Thymus (tissue), 11 donors: Measurements from ENCODE around the gene GPR137C. TPM values are rescaled to one million over a fixed set of nuclear protein-coding genes. Genes with fewer than 3 reads are reported as not detected.

Experiments used
- DNase-seq, 9 donors: peaks; one replicate each; pipeline ENCODE4 v3.0.0-alpha.2; 2013; ENCODE audit warnings: low spot score in 9 of 9, low read depth in 6 of 9, missing footprints in 1 of 9
- H3K27ac ChIP-seq, 2 donors: one replicate each; pipeline ENCODE4 v1.5.1; 2013; ENCODE audit warnings: control low read depth in 1 of 2, low read depth in 1 of 2, low read length in 1 of 2, mild to moderate bottlenecking in 1 of 2, moderate library complexity in 1 of 2
- H3K27me3 ChIP-seq, 2 donors: one replicate each; pipeline ENCODE4 v1.5.1; 2013; ENCODE audit warnings: low read length in 1 of 2; ENCODE audit not compliant: control insufficient read depth in 2 of 2, insufficient read depth in 1 of 2
- H3K36me3 ChIP-seq, 2 donors: one replicate each; pipeline ENCODE4 v1.5.1; 2013; ENCODE audit warnings: low read length in 1 of 2, mild to moderate bottlenecking in 1 of 2, moderate library complexity in 1 of 2; ENCODE audit not compliant: control insufficient read depth in 2 of 2, insufficient read depth in 2 of 2
- H3K4me1 ChIP-seq, 2 donors: one replicate each; pipeline ENCODE4 v1.5.1; 2013; ENCODE audit warnings: low read length in 2 of 2; ENCODE audit not compliant: control insufficient read depth in 2 of 2, insufficient read depth in 2 of 2
- H3K4me3 ChIP-seq, 2 donors: one replicate each; pipeline ENCODE4 v1.5.1; 2013; ENCODE audit warnings: low read length in 2 of 2, control low read depth in 1 of 2, mild to moderate bottlenecking in 1 of 2
- H3K9me3 ChIP-seq, 2 donors: one replicate each; pipeline ENCODE4 v1.5.1; 2013; ENCODE audit warnings: low read length in 1 of 2, mild to moderate bottlenecking in 1 of 2; ENCODE audit not compliant: control insufficient read depth in 2 of 2, insufficient read depth in 1 of 2
- WGBS: extraction: QIAGEN DNeasy Blood & Tissue Kit; methylation state at CpG from one replicate; pipeline ENCODE4 v1.1.7; 2013; 5-methylcytosine and 5-hydroxymethylcytosine counted together
- polyA plus RNA-seq: library from polyadenylated mRNA; stranded (reverse); fragments of 200-250 nt; gene quantifications from one replicate; pipeline ENCODE4 v1.2.3, GENCODE V29; 2013
- total RNA-seq: library from RNA; stranded (reverse); fragments of 120-200 nt; gene quantifications from one replicate; pipeline ENCODE4 v1.2.4, GENCODE V29; 2013
- donor health status: healthy.

GPR137C gene
- total and polyA plus RNA-seq, 2 donors, result 0.52 to 1.3 TPM

GRCh38 chr14:52538623-52539022 lies 14.0 kb upstream of the GPR137C start:
- no peaks in the 10 kb centered on the region for H3K4me1 ChIP-seq
- DNase-seq, result no peak
- peaks cover 23 to 44% of the 10 kb centered on the region in 2 donors for H3K36me3 ChIP-seq
- WGBS, result 85% methylated on average over 2 of the region's 2 CpGs
- H3K27ac ChIP-seq, result no peak overlapping the region
- no peaks in the 10 kb centered on the region for H3K27me3 ChIP-seq
- H3K4me3 ChIP-seq, result no peak overlapping the region
- no peaks in the 10 kb centered on the region for H3K9me3 ChIP-seq

- no peaks in the 10 kb centered on the region for H3K27me3 ChIP-seq
- H3K27ac ChIP-seq, result no peak overlapping the region
- no peak overlapping the region for H3K4me3 ChIP-seq
- H3K4me1 ChIP-seq, result peaks cover 3 to 6% of the 10 kb centered on the region in 2 donors
- 97% methylated on average over 7 of the region's 7 CpGs for WGBS
- no peaks in the 10 kb centered on the region for H3K9me3 ChIP-seq
- no peak for DNase-seq
- H3K36me3 ChIP-seq, result peaks cover 0 to 8% of the 10 kb centered on the region in 2 donors
Measured at GRCh38 chr14:52545584-52546317, 6.9 kb upstream of the GPR137C start.

GRCh38 chr14:52546318-52546670 lies 6.3 kb upstream of the GPR137C start:
- H3K4me1 ChIP-seq, result peaks cover 9 to 11% of the 10 kb centered on the region in 2 donors
- no peak overlapping the region for H3K4me3 ChIP-seq
- 95% methylated on average over 4 of the region's 4 CpGs for WGBS
- no peak for DNase-seq
- H3K27me3 ChIP-seq, result no peaks in the 10 kb centered on the region
- no peak overlapping the region for H3K27ac ChIP-seq
- H3K36me3 ChIP-seq, result peaks cover 0 to 8% of the 10 kb centered on the region in 2 donors
- H3K9me3 ChIP-seq, result no peaks in the 10 kb centered on the region

- Histone ChIP-seq H3K27ac (no peak overlapping the region), H3K36me3 (peaks cover 0 to 6% of the 10 kb centered on the region in 2 donors), H3K4me1 (peaks cover 9 to 12% of the 10 kb centered on the region in 2 donors), H3K27me3 (no peaks in the 10 kb centered on the region), H3K9me3 (no peaks in the 10 kb centered on the region), H3K4me3 (no peak overlapping the region)
- 92% methylated on average over 2 of the region's 2 CpGs for WGBS
- DNase-seq, result no peak
Measured at GRCh38 chr14:52547027-52547426, 5.6 kb upstream of the GPR137C start.

GRCh38 chr14:52547526-52547925 lies 5.1 kb upstream of the GPR137C start:
- no peak for DNase-seq
- 97% methylated on average over 3 of the region's 3 CpGs for WGBS
- H3K9me3 ChIP-seq, result no peaks in the 10 kb centered on the region
- H3K36me3 ChIP-seq, result peaks cover 0 to 6% of the 10 kb centered on the region in 2 donors
- H3K4me1 ChIP-seq, result peaks cover 9 to 12% of the 10 kb centered on the region in 2 donors
- no peak overlapping the region for H3K4me3 ChIP-seq
- no peaks in the 10 kb centered on the region for H3K27me3 ChIP-seq
- H3K27ac ChIP-seq, result no peak overlapping the region

- no peak overlapping the region for H3K27ac ChIP-seq
- 94% methylated on average over 3 of the region's 3 CpGs for WGBS
- H3K4me3 ChIP-seq, result peak overlapping the region in 1 of 2 donors; percentile 16
- no peaks in the 10 kb centered on the region for H3K9me3 ChIP-seq
- H3K4me1 ChIP-seq, result peaks cover 17 to 18% of the 10 kb centered on the region in 2 donors
- no peaks in the 10 kb centered on the region for H3K36me3 ChIP-seq
- no peak for DNase-seq
- H3K27me3 ChIP-seq, result peaks cover 0 to 11% of the 10 kb centered on the region in 2 donors
Measured at GRCh38 chr14:52550661-52551060, 2.0 kb upstream of the GPR137C start.

DNA sequence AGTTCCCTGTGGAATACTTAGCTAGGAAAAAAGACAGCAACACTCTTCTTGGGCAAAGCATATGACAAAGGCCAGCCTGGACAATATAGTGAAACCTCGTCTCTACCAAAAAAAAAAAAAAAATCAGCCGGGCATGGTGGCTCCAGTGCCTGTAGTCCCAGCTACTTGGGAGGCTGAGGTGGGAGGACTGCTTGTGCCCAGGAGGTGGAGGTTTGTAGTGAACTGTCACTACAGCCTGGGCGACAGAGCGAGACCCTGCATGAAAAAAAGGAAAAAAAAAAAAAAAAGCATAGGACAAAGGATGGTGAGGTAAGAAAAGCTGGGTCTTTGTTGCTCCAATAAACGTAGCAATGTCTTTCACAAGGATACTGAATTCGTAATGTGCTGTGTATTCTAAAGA lies 1.4 kb upstream of the GPR137C start:
- H3K9me3 ChIP-seq, result no peaks in the 10 kb centered on the region
- DNase-seq, result no peak
- peak overlapping the region; percentile 68 to 74 for H3K4me3 ChIP-seq
- H3K27ac ChIP-seq, result peak overlapping the region in 1 of 2 donors; percentile 96
- WGBS, result 72% methylated on average over 6 of the region's 6 CpGs
- H3K27me3 ChIP-seq, result peaks cover 0 to 11% of the 10 kb centered on the region in 2 donors
- H3K36me3 ChIP-seq, result no peaks in the 10 kb centered on the region
- peaks cover 17 to 18% of the 10 kb centered on the region in 2 donors for H3K4me1 ChIP-seq

DNA sequence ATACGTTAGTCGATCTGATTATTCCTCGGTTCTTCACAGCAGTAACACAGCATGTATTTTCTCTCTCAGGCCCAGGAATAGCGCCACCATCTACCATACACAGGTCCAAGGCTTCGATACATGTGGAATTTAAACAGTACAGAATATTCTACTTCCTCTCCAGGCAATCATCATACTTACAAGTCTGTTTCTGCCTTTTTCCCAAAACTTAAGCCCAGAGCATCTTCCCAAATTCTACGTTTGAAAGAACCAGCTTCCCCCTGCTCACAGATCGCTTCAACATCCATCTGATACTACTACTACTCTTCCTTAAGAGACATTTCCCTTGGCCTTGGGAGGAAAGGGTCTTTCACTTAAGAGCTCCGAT lies 957 bp upstream of the GPR137C start:
- Histone ChIP-seq H3K9me3 (no peaks in the 10 kb centered on the region), H3K27ac (peak overlapping the region; percentile 95 to 96), H3K4me1 (peaks cover 17 to 18% of the 10 kb centered on the region in 2 donors), H3K4me3 (peak overlapping the region; percentile 68 to 74), H3K27me3 (peaks cover 0 to 11% of the 10 kb centered on the region in 2 donors), H3K36me3 (no peaks in the 10 kb centered on the region)
- peak in 5 of 9 donors; percentile 6 to 67 (median 35) for DNase-seq
- 1% methylated on average over 8 of the region's 8 CpGs for WGBS

GRCh38 chr14:52553002-52553670 lies 500 bp downstream of the GPR137C start:
- peak overlapping the region; percentile 84 to 86 for H3K27ac ChIP-seq
- H3K27me3 ChIP-seq, result peaks cover 0 to 11% of the 10 kb centered on the region in 2 donors
- under 1% methylated on average over 69 of the region's 69 CpGs for WGBS
- peak in 7 of 9 donors; percentile 17 to 63 (median 29) for DNase-seq
- H3K36me3 ChIP-seq, result no peaks in the 10 kb centered on the region
- peaks cover 17 to 18% of the 10 kb centered on the region in 2 donors for H3K4me1 ChIP-seq
- peak overlapping the region; percentile 63 to 68 for H3K4me3 ChIP-seq
- H3K9me3 ChIP-seq, result no peaks in the 10 kb centered on the region
